NCI-H187 (cell line): Measurements from ENCODE around the gene COL20A1.
A peak's percentile ranks its signal among the peaks of the same experiment; 100 is the strongest.

ENCODE experiments used
- DNase-seq, 2 experiments: peaks; one replicate each; lab custom pipeline; 2025; lab: John Stamatoyannopoulos, UW

The COL20A1 gene

GRCh38 chr20:63309261-63310071, 16.5 kb downstream of the COL20A1 start:
- DNase-seq: peak in 1 of 2 experiments; percentile 8

GRCh38 chr20:63310265-63310991, 17.4 kb downstream of the COL20A1 start:
- no peak for DNase-seq

GRCh38 chr20:63311186-63311832, 18.3 kb downstream of the COL20A1 start:
- DNase-seq: no peak

- no peak for DNase-seq
These were observed 18.9 kb downstream of the COL20A1 start for GRCh38 chr20:63311833-63312243.

DNA sequence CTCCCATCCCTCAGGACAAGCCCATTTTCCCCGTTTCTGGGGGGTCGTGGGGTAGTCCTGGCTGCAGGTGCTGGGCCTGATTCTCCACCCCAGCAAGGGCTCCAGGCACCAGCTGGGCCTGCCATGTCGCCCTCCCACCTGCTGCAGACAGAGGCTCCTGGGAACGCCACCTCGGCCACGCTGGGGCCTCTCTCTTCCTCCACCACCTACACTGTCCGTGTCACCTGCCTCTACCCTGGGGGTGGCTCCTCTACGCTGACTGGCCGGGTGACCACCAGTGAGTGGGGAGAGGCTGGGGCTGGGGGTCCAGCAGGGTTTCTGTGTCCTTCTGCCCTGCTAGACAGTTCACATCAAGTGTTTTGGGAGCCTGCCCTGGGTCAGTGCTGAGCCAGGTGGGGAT, 19.3 kb downstream of the COL20A1 start:
- DNase-seq: no peak

GRCh38 chr20:63312690-63313348, 19.8 kb downstream of the COL20A1 start:
- no peak for DNase-seq

DNA sequence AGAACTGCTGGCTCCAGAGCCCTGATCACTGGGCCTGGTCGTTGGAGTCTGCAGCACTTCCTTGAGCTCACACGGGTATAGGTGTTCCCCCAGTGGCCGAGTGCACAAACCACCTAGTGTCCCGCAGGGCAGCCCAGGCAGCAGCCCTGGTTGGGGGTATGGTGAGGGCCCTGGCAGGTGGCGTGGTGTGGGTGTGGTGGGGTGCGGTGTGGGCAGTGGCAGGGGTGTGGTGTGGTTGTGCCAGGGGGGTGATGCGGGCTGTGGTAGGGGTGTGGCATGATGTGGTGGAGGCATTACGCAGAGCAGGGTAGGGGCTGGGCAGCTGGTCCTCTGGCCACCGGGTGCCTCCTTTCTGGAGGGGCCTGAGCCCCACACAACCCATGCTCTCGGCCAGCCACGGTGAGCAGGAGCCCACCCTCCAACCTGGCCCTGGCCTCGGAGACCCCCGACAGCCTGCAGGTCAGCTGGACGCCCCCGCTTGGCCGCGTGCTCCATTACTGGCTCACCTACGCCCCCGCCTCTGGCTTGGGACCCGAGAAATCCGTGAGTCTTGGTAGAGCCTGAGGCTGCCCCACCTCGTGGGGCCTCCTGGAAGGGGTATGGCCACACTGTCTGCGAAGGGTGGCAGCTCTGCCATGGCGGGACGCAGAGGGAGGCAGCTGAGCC, 20.5 kb downstream of the COL20A1 start:
- DNase-seq: no peak

- DNase-seq: no peak
These were observed 21.1 kb downstream of the COL20A1 start for GRCh38 chr20:63314015-63314471.

- DNase-seq: no peak
These were observed 21.7 kb downstream of the COL20A1 start for GRCh38 chr20:63314566-63315239.

- DNase-seq: no peak
These were observed 22.3 kb downstream of the COL20A1 start for GRCh38 chr20:63315240-63315689.

GRCh38 chr20:63315731-63316491, 22.9 kb downstream of the COL20A1 start:
- no peak for DNase-seq

DNA sequence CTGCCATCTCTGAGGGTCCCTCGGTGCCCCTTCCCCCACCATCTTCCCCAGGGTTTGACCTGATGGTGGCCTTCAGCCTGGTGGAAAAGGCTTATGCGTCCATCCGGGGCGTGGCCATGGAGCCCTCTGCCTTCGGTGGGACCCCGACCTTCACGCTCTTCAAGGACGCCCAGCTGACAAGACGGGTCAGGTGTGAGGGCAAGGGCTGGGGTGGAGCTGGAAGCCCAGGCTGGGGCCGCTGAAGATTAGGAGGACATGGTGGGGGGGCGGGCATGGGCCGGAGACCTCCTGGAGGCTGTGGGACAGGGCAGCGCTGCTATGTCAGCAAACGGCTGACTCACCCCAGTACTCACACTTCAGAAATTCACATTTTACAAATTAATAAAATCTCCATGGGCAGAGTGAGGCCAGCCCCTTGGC, 23.5 kb downstream of the COL20A1 start:
- DNase-seq: no peak

- DNase-seq: no peak
These were observed 24.1 kb downstream of the COL20A1 start for GRCh38 chr20:63317061-63317460.

- DNase-seq: no peak
These were observed 24.8 kb downstream of the COL20A1 start for GRCh38 chr20:63317601-63318291.

DNA sequence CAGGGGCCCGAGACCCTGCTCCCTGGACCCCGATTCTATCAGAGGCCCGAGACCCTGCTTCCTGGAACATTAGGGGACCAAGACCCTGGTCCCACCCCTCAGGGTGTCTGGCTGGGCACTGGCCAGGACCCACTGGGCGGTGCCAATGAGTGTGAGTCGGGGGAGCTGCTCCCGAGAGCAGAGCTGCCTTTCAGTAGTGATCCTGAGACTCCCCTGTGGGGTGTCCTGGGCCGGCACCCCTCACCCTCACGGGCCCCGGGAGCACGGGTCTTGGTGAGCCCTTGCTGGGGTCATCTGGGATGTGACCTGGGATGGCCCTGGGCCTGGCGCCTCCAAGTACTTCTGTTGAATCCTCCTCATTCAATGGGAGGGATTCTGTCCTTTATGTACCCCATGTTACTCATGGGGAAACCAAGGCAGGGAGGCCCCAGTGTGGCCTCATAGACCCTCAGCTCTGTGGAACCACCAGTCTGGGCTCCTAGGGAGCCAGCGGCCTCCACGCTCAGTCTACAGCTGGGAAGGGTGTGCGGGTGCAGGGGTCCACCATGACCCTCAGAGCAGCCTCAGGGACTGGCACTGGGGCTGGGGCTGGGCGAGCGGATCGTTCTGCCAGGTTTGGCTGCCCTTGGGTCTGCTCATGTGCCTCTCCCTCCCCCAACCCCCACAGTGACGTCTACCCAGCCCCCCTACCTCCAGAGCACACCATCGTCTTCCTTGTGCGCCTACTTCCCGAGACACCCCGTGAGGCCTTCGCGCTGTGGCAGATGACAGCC, 25.6 kb downstream of the COL20A1 start:
- no peak for DNase-seq

- no peak for DNase-seq
These were observed 26.4 kb downstream of the COL20A1 start for GRCh38 chr20:63319164-63320040.

- no peak for DNase-seq
These were observed 27.1 kb downstream of the COL20A1 start for GRCh38 chr20:63320041-63320511.
